ENCODE data around the gene NOL4L. TPM values are rescaled to one million over a fixed set of nuclear protein-coding genes. Genes with fewer than 3 reads are reported as not detected.

The NOL4L gene
- total RNA-seq, 1 donor from 2014 or later = 106 TPM

GRCh38 chr20:32474009-32474716 is 111.0 kb downstream of the NOL4L start:
- H3K4me3 Mint-ChIP-seq (ENCODE audit: unreplicated experiment) = peak overlapping the region; percentile 2
- TF ChIP-seq, protein P1, sequence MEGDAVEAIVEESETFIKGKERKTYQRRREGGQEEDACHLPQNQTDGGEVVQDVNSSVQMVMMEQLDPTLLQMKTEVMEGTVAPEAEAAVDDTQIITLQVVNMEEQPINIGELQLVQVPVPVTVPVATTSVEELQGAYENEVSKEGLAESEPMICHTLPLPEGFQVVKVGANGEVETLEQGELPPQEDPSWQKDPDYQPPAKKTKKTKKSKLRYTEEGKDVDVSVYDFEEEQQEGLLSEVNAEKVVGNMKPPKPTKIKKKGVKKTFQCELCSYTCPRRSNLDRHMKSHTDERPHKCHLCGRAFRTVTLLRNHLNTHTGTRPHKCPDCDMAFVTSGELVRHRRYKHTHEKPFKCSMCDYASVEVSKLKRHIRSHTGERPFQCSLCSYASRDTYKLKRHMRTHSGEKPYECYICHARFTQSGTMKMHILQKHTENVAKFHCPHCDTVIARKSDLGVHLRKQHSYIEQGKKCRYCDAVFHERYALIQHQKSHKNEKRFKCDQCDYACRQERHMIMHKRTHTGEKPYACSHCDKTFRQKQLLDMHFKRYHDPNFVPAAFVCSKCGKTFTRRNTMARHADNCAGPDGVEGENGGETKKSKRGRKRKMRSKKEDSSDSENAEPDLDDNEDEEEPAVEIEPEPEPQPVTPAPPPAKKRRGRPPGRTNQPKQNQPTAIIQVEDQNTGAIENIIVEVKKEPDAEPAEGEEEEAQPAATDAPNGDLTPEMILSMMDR (IDR thresholded peaks at IDR 0.05; ENCODE audit: partially characterized antibody, unreplicated experiment) = no peak
- peak; percentile 35 for DNase-seq
- H3K9me3 Mint-ChIP-seq (ENCODE audit: unreplicated experiment) = peaks cover 28% of the 10 kb centered on the region
- H3K27me3 Mint-ChIP-seq (ENCODE audit: unreplicated experiment) = peaks cover 20% of the 10 kb centered on the region
- H3K27ac Mint-ChIP-seq (ENCODE audit: unreplicated experiment) = no peak overlapping the region
- H3K36me3 Mint-ChIP-seq (ENCODE audit: unreplicated experiment) = peaks cover 3% of the 10 kb centered on the region
- H3K4me1 Mint-ChIP-seq (ENCODE audit: low read depth, unreplicated experiment) = peaks cover 27% of the 10 kb centered on the region

DNA sequence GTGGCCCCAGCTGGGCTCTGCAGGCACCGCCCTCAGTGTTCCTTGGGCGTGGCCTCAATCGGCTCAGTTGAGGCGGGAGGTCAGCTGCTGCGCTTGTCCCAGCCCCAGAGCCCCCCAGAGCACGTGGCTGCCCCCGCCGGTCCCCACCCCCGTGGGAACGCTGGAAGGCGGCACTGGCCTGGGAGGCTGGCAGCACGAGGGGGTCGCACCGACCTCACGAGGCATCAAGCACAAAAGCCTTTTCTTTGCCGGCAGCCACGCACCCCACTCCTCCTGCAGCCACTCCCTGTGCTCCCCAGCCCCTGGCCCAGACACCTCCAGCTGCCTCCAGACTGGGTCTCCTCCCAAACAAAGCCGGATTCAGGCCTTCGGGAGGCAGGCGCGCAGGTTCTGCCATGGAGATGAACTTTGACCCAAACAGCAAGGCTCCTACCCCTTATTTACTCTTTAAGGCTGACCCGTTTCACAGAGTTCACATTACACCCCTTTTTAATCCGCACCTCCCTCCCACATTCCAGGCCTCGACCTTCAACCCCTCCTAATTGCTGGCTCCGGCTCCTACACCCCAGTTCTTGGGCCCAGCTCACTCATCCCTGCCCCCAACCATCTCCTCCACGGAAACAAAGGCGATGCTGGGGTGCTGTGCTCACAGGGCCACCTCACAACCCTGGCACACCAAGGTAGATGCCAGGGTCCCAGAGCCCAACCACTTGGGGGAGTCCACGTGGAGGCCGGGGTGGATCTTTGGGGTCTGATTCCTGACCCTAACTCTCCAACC is 111.7 kb downstream of the NOL4L start:
- TF ChIP-seq, protein P1 (IDR thresholded peaks at IDR 0.05; ENCODE audit: partially characterized antibody, unreplicated experiment) = no peak
- no peak for DNase-seq
- Mint-ChIP-seq H3K9me3 (ENCODE audit: unreplicated experiment) (peaks cover 28% of the 10 kb centered on the region), H3K4me1 (ENCODE audit: low read depth, unreplicated experiment) (peaks cover 27% of the 10 kb centered on the region), H3K27ac (ENCODE audit: unreplicated experiment) (peak overlapping the region; percentile 68), H3K27me3 (ENCODE audit: unreplicated experiment) (peaks cover 19% of the 10 kb centered on the region), H3K4me3 (ENCODE audit: unreplicated experiment) (peak overlapping the region; percentile 46), H3K36me3 (ENCODE audit: unreplicated experiment) (peaks cover 3% of the 10 kb centered on the region)

DNA sequence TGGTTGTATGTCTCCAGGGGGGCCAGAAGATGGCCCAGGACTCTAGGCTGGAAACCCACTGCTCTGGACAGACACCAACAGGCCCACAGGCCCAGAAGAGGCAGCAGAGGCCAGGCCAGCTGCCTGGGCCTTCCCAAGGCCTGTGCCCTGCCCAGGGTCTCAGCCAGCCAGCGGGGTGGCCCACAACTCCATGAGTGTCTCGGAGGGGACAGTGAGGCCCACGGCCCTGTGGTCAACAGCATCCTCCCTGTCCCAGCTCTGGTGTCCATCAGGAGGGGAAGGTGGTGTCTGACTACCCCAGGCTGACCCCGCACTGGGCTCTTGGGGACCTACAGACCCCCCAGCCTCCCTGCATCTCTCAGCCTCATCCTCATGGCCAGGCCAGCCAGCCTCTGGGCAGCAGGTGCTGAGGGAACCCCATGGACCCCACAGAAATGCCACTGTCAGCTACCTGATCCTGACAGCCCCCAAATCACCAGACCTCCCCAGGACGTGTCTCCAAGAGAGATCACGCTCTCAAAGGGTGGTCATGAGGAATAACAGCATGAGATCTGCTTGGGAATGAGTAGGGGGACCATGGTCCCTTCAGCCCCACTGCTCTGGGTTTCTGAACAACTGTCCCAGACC is 112.4 kb downstream of the NOL4L start:
- Mint-ChIP-seq H3K27ac (ENCODE audit: unreplicated experiment) (no peak overlapping the region), H3K27me3 (ENCODE audit: unreplicated experiment) (peaks cover 14% of the 10 kb centered on the region), H3K9me3 (ENCODE audit: unreplicated experiment) (peaks cover 24% of the 10 kb centered on the region), H3K4me3 (ENCODE audit: unreplicated experiment) (no peak overlapping the region), H3K4me1 (ENCODE audit: low read depth, unreplicated experiment) (peaks cover 27% of the 10 kb centered on the region), H3K36me3 (ENCODE audit: unreplicated experiment) (no peaks in the 10 kb centered on the region)
- TF ChIP-seq, protein P1 (IDR thresholded peaks at IDR 0.05; ENCODE audit: partially characterized antibody, unreplicated experiment) = no peak
- no peak for DNase-seq

- H3K4me3 Mint-ChIP-seq (ENCODE audit: unreplicated experiment) = no peak overlapping the region
- TF ChIP-seq, protein P1 (IDR thresholded peaks at IDR 0.05; ENCODE audit: partially characterized antibody, unreplicated experiment) = no peak
- H3K36me3 Mint-ChIP-seq (ENCODE audit: unreplicated experiment) = no peaks in the 10 kb centered on the region
- peaks cover 19% of the 10 kb centered on the region for H3K4me1 Mint-ChIP-seq (ENCODE audit: low read depth, unreplicated experiment)
- peaks cover 16% of the 10 kb centered on the region for H3K27me3 Mint-ChIP-seq (ENCODE audit: unreplicated experiment)
- H3K9me3 Mint-ChIP-seq (ENCODE audit: unreplicated experiment) = peaks cover 16% of the 10 kb centered on the region
- no peak overlapping the region for H3K27ac Mint-ChIP-seq (ENCODE audit: unreplicated experiment)
- no peak for DNase-seq
Observed at GRCh38 chr20:32470940-32471339, 114.2 kb downstream of the NOL4L start.
